Measurements from ENCODE around the gene NHEJ1.

NHEJ1 gene

DNA sequence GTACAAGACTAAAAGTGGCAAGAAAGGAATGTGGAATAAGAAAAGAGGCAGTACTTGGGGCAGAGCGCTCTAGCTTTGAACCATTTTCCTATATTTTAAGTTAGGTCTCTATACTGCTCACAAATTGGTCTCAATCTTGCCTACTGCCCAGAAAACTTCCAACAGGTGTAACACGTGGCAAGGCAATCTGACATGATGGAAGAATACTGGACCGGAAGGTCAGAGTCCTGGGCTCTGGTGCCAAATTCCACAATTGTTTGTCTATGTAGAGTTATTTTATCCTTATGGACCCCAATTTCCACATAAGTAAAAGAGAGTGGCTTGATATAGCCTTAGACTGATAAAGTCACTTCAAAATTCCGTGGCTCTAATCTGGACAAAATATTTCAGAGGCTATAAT, 28.9 kb downstream of the NHEJ1 start:
- H3K27ac ChIP-seq: peak overlapping the region; percentile 97
- TF ChIP-seq, protein P1, sequence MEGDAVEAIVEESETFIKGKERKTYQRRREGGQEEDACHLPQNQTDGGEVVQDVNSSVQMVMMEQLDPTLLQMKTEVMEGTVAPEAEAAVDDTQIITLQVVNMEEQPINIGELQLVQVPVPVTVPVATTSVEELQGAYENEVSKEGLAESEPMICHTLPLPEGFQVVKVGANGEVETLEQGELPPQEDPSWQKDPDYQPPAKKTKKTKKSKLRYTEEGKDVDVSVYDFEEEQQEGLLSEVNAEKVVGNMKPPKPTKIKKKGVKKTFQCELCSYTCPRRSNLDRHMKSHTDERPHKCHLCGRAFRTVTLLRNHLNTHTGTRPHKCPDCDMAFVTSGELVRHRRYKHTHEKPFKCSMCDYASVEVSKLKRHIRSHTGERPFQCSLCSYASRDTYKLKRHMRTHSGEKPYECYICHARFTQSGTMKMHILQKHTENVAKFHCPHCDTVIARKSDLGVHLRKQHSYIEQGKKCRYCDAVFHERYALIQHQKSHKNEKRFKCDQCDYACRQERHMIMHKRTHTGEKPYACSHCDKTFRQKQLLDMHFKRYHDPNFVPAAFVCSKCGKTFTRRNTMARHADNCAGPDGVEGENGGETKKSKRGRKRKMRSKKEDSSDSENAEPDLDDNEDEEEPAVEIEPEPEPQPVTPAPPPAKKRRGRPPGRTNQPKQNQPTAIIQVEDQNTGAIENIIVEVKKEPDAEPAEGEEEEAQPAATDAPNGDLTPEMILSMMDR (conservative IDR thresholded peaks at IDR 0.05): no peak

DNA sequence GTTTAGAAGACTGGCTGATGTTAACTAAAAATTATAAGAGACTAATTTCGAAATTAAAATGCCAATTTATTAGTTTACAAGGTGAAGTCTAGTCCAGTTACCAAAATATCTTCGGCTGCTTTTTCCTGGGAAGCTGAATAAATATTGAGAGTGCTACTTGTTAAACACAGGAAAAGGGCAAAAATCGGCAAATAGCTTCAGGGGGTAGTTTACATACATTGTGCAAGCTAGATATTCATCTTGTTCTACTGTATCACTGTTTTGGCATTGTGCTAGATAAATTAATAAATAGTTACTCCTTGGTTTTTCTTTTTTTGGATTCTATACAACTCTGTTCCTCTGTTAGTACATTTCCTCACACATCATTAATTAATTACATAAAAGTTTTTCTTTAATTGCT, 29.3 kb downstream of the NHEJ1 start:
- TF ChIP-seq, protein P1 (conservative IDR thresholded peaks at IDR 0.05): no peak
- peak overlapping the region; percentile 97 for H3K27ac ChIP-seq

DNA sequence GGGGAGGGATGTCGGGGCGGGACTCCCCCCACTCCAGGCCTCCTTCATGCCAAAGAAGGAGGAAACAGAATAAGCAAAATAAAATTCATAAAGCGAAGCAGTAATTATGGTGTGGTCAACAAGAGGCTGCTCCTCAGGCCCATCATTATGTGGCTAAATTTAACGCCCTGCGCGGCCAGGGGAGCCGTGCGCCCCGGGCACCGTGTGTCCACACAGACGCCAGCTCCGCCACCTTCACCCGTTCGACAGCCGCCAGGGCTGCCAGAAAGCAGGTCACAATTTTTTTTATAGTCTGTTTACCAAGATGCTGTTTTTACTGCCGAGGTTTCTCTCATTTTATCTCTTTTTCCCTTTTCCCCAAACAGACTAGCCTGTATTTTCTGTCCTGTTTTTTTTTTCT, 31.0 kb downstream of the NHEJ1 start:
- TF ChIP-seq, protein P1 (conservative IDR thresholded peaks at IDR 0.05): no peak

DNA sequence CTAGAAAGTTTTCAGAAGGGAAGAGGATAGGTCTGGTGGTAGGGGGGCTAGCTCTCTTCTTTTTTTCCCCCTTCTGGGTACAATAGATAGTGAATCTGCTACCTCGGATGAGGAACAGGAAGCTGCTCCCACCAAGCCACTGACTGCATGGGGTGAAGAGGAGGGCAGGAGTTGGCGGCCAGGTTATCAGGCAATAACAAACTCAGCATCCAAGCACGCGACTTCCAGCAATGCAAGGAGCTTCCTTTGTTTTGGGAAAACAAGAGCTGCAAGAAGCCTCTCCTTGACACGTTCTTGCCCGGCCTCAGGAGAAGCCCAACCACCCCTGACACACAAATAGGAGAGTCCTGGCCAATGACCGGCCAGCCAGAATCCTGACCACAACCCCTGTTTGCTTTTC, 32.2 kb downstream of the NHEJ1 start:
- peak overlapping the region; percentile 97 for H3K27ac ChIP-seq
- TF ChIP-seq, protein P1 (conservative IDR thresholded peaks at IDR 0.05): no peak

More for the DNA sequence above, 31.0 kb downstream of the NHEJ1 start:
- peak overlapping the region; percentile 97 for H3K27ac ChIP-seq

DNA sequence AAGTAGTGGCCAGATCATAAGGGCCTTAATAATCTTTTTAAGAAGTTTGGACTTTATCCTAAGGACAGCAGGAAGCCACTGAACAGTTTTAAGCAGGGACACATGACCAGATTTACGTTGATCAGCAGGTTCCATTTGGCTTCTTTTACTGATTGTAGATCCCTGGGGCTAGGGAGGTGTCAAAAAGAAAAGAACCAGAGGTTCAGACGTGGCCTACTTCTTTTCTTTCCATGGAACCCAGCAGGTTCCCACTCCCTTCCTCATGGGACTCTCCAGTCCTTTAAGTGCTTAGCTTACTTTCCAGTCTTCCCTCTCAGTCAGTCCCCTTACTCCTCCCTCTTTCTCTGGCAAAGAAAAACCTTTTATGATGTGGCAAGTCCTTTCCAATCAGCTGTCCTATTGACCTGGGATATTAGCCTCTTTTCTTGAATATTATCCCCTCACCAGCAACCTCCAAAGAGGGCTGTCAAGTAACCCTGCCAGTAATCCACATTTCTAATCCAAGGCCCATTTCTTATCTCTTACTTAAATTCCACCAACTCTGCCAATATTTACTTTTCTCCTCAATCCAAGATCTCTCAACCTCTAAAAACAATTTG, 33.5 kb downstream of the NHEJ1 start:
- peak overlapping the region; percentile 97 for H3K27ac ChIP-seq

DNA sequence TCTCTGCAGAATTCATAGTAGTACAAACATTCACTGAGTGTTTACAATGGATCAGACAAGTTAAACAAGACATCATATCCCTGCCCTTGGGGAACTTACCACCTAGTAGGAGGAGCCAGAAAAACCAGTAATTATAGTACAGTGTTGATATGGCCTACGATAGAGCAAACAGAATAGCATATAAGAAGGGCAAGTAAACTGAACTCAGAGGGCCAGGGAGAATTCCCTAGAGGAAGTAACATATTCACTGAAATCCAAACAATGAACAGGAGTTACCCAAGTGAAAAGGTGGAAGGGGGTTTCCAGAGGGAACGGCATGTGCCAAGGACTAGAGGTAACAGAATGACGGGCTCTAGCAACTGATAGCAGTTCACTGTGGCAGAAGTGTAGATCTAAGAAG, 34.1 kb downstream of the NHEJ1 start:
- H3K27ac ChIP-seq: peak overlapping the region; percentile 97
- TF ChIP-seq, protein P1 (conservative IDR thresholded peaks at IDR 0.05): no peak

More for the DNA sequence above, 33.5 kb downstream of the NHEJ1 start:
- TF ChIP-seq, protein P1 (conservative IDR thresholded peaks at IDR 0.05): no peak

DNA sequence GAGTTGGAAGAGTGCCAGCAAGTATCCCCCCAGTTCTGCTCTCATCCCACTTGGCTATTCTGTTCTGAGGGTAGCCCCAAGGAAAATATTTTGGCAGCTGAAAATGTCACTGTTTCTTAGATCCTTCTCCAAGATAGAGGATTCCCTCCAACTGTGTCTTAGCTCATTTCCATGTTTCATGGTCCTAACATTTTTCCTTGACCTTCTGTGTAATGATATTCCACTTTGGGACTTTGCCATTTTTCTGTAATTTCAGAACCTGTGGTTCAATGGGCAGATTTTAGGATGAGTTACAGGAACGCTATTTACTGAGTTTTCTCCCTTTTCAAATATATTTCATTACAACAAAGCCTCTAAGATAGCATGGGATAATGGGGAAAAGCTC, 34.7 kb downstream of the NHEJ1 start:
- H3K27ac ChIP-seq: peak overlapping the region; percentile 97
- TF ChIP-seq, protein P1 (conservative IDR thresholded peaks at IDR 0.05): no peak
